HUDEP-2 (cell line): ENCODE results near the gene ALPL.
A peak's percentile ranks its signal among the peaks of the same experiment; 100 is the strongest.

Source experiments
- DNase-seq, 76 experiments: peaks; one replicate each; lab custom pipeline; 2025; ENCODE audit not compliant: unreplicated experiment in 76 of 76; lab: John Stamatoyannopoulos, UW

Gene ALPL

GRCh38 chr1:21614419-21615115 is 105.3 kb downstream of the ALPL start:
- DNase-seq = no peak

DNA sequence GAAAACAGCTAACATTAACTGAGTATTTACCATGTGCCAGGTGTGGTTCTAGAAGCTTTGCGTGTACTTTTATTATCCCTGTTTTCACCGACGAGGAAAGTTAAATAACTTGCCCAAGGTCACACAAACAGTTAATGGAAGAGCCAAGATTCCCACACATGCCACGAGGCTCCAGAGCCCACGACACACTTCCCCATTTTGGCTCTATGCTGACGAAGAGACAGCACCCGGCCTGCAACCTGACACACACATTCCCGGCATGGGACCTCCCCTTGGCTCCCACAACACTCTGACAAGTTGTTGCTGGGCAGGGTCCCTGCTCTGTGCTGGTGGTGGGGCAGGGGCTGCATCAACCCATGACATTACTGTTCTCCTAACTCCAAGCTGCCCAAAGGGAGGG is 107.1 kb downstream of the ALPL start:
- DNase-seq = no peak

- no peak for DNase-seq
Observed at GRCh38 chr1:21617126-21617738, 108.0 kb downstream of the ALPL start.

DNA sequence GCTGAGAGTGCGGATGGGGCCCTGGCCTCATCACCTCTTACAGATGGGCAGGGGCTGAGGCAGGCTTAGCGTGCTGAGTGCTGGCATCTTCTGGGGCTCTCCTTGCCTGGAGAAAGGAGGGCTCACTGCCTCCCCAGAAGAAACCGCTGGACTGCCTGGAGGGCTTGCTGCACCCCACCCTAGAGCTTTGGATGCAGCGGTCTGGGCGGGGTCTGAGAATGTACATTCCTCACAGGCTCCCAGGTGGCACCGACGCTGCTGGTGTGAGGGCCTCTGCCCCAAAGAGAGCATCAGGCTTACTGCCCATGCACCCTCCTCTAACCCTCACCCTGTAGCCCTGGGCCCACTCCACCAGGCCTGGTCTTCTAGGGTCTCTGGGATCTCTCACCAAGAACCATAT is 108.8 kb downstream of the ALPL start:
- no peak for DNase-seq

GRCh38 chr1:21618561-21619374 is 109.5 kb downstream of the ALPL start:
- peak in 68 of 76 experiments; percentile 9 to 87 (median 66) for DNase-seq

GRCh38 chr1:21619375-21619947 is 110.2 kb downstream of the ALPL start:
- peak in 4 of 76 experiments; percentile 24 to 61 (median 34) for DNase-seq

DNA sequence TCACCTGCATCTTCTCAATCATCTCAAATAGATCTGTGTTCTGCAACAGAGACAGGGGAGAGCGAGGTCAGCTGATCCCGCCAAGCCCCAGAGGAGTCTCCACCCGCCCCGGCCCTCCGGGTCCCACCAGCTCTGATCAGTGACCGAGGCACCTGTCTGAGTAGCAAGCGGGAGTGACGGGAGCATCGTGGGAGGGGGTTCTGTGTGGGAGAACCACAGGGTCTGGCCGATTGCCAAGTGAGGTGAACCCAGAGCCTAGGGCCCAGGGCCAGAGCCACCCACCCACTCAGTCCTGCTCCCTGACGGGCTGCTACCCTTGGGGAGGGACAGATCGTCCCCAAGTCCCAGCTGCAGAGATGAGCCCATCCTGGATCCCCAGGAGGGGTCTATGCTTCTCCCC is 110.8 kb downstream of the ALPL start:
- DNase-seq = no peak

GRCh38 chr1:21620496-21620895 is 111.3 kb downstream of the ALPL start:
- DNase-seq = no peak

DNA sequence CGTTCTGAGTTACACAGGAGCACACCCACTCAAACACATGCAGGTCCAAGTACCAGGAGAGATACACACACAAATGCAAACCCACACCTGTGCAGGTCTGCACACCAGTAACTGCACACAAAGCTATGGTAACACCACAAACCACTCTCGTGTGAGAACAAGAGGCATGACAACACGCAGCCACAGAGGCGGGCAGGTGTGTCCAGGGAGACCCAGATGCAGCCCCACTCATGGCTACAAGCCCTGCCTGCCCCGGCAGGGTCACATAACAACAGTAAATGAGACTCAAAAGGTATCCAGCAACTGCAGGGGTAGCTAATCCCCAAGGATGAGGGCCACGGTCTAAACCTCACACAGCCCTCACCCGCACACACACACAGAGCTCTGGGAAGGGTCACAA is 111.8 kb downstream of the ALPL start:
- no peak for DNase-seq

DNA sequence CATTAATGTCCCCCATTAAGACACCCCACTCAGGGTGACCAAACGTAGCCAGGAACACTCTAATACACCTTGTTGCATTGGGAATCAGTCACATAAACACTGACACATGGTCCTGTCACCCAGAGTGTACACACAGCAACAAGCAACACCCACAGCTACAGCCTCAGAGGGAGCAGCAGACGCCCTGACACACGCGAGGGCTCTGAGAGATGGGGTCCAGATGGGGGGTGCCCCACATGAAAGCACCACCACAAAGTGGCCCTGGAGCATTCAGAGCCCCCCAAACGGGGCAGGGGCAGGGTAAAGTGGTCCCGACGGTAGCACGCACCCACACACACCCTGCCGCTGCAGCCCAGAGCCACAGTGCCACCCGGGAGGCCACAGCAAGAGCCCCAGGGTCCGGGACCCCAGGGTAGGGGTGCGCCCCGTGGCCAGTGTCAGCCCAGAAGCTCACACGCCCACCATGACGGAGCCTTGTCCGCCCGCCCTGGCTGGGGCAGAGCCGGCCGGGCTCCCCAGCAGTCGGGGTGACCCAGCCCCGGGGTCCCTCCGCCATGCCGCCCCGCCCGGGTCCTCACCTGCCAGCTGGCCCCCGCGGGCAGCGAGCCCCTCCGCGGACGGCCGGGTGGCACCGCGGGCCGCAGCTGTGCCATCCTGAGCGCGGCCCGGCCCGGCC is 112.7 kb downstream of the ALPL start:
- peak in 1 of 76 experiments; percentile 17 for DNase-seq

DNA sequence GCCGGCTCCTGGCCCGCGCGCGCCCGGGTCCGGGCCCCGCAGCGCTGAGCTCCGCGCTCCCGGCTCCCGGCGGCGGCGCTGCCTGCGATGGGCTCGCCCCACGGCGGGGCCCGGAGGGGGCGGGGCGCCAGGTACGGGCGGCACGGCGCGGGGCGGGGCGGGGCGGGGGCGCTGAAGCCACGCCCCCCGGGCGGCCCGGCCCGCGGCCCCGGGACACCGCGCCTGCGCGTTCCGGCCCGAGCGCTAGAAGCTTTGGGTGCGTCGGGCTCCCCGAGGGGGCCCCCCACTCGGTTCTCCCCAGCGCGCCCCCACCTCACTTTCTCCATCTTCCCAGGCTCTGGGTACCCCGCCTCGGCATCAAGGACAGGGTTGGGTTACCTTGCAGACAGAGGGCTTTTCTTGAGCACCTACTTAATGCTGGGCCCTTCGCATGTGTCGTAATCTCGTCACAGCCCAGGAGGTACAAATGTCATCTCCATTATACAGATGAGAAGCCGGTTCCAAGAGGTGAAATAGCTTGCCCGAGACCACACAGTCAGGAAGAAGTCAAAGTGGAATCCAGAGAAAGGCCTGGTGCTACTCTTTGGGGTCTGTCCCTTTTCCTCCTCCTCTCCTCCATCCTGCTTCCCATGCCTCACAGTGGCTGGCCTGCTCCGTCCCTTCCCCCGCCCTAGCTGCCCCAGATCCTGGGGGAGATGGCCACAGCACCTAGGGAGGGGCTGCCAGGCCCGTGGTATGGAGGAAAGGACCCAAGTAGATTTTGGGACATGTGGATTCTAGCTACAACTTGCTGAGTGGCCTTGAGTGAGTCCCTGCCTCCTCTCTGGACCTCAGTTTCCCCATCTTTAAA is 113.5 kb downstream of the ALPL start:
- peak in 26 of 76 experiments; percentile 9 to 57 (median 28) for DNase-seq

GRCh38 chr1:21623410-21623961 is 114.3 kb downstream of the ALPL start:
- DNase-seq = no peak

- DNase-seq = no peak
Observed at GRCh38 chr1:21624571-21625389, 115.6 kb downstream of the ALPL start.

GRCh38 chr1:21625390-21626190 is 116.4 kb downstream of the ALPL start:
- DNase-seq = no peak

GRCh38 chr1:21626921-21627339 is 117.7 kb downstream of the ALPL start:
- DNase-seq = peak in 13 of 76 experiments; percentile 12 to 30 (median 22)
